A549 (cell line): Measurements from ENCODE around the gene SHC3. TPM values are rescaled to one million over a fixed set of nuclear protein-coding genes. Genes with fewer than 3 reads are reported as not detected.

Experiments
- ATAC-seq, 2 experiments: fragments of 200-7000 bp in 1 of 2; fragments of >200 bp in 1 of 2; cut with Nextera tagmentation in 1 of 2; cut with Tn5 transposase in 1 of 2; 3 replicates each; pipeline versions ENCODE4 v1.8.0 to v1.9.1; 2018 to 2020; ENCODE audit warnings: mild to moderate bottlenecking in 1 of 2, moderate library complexity in 1 of 2
- CTCF ChIA-PET: fragments of 300-600 bp; sonication (Branson Sonifier 250); formaldehyde crosslinking; extraction: SDS; loops from one replicate; lab custom pipeline; 2021; ENCODE audit warnings: antibody characterized with exemption, inconsistent platforms; lab: Yijun Ruan, JAX
- POLR2A ChIA-PET: fragments of 350-600 bp; formaldehyde crosslinking; extraction: SDS; loops from one replicate; lab custom pipeline; 2021; ENCODE audit warnings: antibody characterized with exemption, inconsistent platforms; lab: Yijun Ruan, JAX
- DNase-seq, 2 experiments: peaks; one replicate each; pipeline versions ENCODE4 v3.0.0 to v3.0.0-alpha.2; 2011 to 2016; ENCODE audit warnings: low read depth in 1 of 2, low spot score in 1 of 2
- FAIRE-seq: peaks from 2 replicates; lab custom pipeline; 2011; peaks lifted over from hg19 to GRCh38; lab: Jason Lieb, UNC
- H3K27ac ChIP-seq, 2 experiments: fragments of >200 bp; sonication (Bioruptor Twin); formaldehyde crosslinking; 3 replicates each; pipeline ENCODE4 v1.5.1; 2016 to 2017
- H3K4me1 ChIP-seq: fragments of >200 bp; sonication (Bioruptor Twin); formaldehyde crosslinking; 3 replicates; pipeline ENCODE4 v1.6.1; 2016
- H3K4me2 ChIP-seq: fragments of >200 bp; sonication (Bioruptor Twin); formaldehyde crosslinking; 3 replicates; pipeline ENCODE4 v1.6.1; 2016
- H3K4me3 ChIP-seq: fragments of >200 bp; sonication (Bioruptor Twin); formaldehyde crosslinking; 3 replicates; pipeline ENCODE4 v1.5.1; 2016
- H3K9me3 ChIP-seq: fragments of >200 bp; sonication (Bioruptor Twin); formaldehyde crosslinking; 3 replicates; pipeline ENCODE4 v1.6.1; 2016
- BHLHE40 ChIP-seq: IDR thresholded peaks from 2 replicates; pipeline ENCODE4 v1.6.1; 2012; ENCODE audit warnings: low read depth, low read length, inconsistent platforms
- CHD4 ChIP-seq: fragments of 200-600 bp; sonication (generic); IDR thresholded peaks from 2 replicates; pipeline ENCODE4 v1.6.1; 2016; ENCODE audit warnings: antibody characterized with exemption, mild to moderate bottlenecking, borderline replicate concordance
- EHMT2 ChIP-seq: fragments of 200-600 bp; sonication (generic); IDR thresholded peaks from 2 replicates; pipeline ENCODE4 v1.6.1; 2016; ENCODE audit warnings: antibody characterized with exemption, low read depth, mild to moderate bottlenecking, moderate library complexity
- EP300 ChIP-seq, 2 experiments: fragments of >200 bp; sonication (Bioruptor Twin); formaldehyde crosslinking; IDR thresholded peaks; 2 replicates in 1 of 2; 3 replicates in 1 of 2; pipeline ENCODE4 v1.6.1; 2016 to 2017
- FOXS1 ChIP-seq: fragments of 250-450 bp; sonication (Bioruptor Pico); IDR thresholded peaks from 2 replicates; pipeline ENCODE4 v1.5.0; 2020; ENCODE audit warnings: mild to moderate bottlenecking, moderate library complexity
- HEYL ChIP-seq: fragments of 250-450 bp; sonication (Bioruptor Pico); IDR thresholded peaks from 2 replicates; pipeline ENCODE4 v1.8.0; 2021; ENCODE audit warnings: mild to moderate bottlenecking, moderate library complexity
- HOXA7 ChIP-seq: fragments of 250-450 bp; sonication (Bioruptor Pico); IDR thresholded peaks from 2 replicates; pipeline ENCODE4 v1.5.0; 2020; ENCODE audit warnings: mild to moderate bottlenecking, moderate library complexity
- JUNB ChIP-seq: fragments of >200 bp; sonication (Bioruptor Twin); formaldehyde crosslinking; IDR thresholded peaks from 2 replicates; pipeline ENCODE4 v1.6.1; 2016
- KDM5A ChIP-seq: fragments of 200-600 bp; sonication (generic); IDR thresholded peaks from 2 replicates; pipeline ENCODE4 v1.6.1; 2016; ENCODE audit warnings: antibody characterized with exemption, mild to moderate bottlenecking
- MAFK ChIP-seq: fragments of 450-650 bp; IDR thresholded peaks from 2 replicates; pipeline ENCODE4 v1.6.1; 2014; ENCODE audit not compliant: partially characterized antibody
- MAZ ChIP-seq: fragments of 150-350 bp; IDR thresholded peaks from 2 replicates; pipeline ENCODE4 v1.6.1; 2014; ENCODE audit warnings: antibody characterized with exemption, low read depth, low read length, borderline replicate concordance
- MYC ChIP-seq: IDR thresholded peaks from 2 replicates; pipeline ENCODE4 v1.6.1; 2012; ENCODE audit warnings: mild to moderate bottlenecking, inconsistent platforms, low read length, improper control_type of control experiment, borderline replicate concordance
- PBX3 ChIP-seq: IDR thresholded peaks from 2 replicates; pipeline ENCODE4 v1.6.1; 2012
- RARB ChIP-seq: fragments of 250-450 bp; sonication (Bioruptor Pico); IDR thresholded peaks from 2 replicates; pipeline ENCODE4 v1.8.0; 2021; ENCODE audit warnings: mild to moderate bottlenecking, moderate library complexity
- RNF2 ChIP-seq: fragments of 200-600 bp; sonication (generic); IDR thresholded peaks from 2 replicates; pipeline ENCODE4 v1.6.1; 2016; ENCODE audit warnings: low read depth, mild to moderate bottlenecking, antibody characterized with exemption, moderate library complexity, borderline replicate concordance
- TP53 ChIP-seq: fragments of 250-450 bp; sonication (Bioruptor Pico); IDR thresholded peaks from 2 replicates; pipeline ENCODE4 v1.5.0; 2021; ENCODE audit warnings: mild to moderate bottlenecking, moderate library complexity
- ZSCAN20 ChIP-seq: fragments of 250-450 bp; sonication (Bioruptor Pico); IDR thresholded peaks from 2 replicates; pipeline ENCODE4 v1.8.0; 2022; ENCODE audit warnings: mild to moderate bottlenecking, moderate library complexity
- WGBS: methylation state at CpG from one replicate; pipeline ENCODE4 v1.1.6; 2017; ENCODE audit errors: missing lambda C conversion rate; 5-methylcytosine and 5-hydroxymethylcytosine counted together
- polyA plus RNA-seq, 4 experiments: library from polyadenylated mRNA; depleted of rRNA in 3 of 4; stranded (reverse); fragments of >200 nt; fragmentation: RNase III in 1 of 4; extraction: RNeasy Plus Mini Kit Qiagen cat#74134 plus additional on column Dnase treatment in 1 of 4; gene quantifications; 2 replicates in 3 of 4; 3 replicates in 1 of 4; pipeline ENCODE4 v1.2.3, GENCODE V29; 2011 to 2017
- TF ChIP-seq, protein P1 (sequence below): fragments of 200-600 bp; sonication (generic); IDR thresholded peaks from 2 replicates; pipeline ENCODE4 v1.6.1; 2016; ENCODE audit warnings: antibody characterized with exemption, mild to moderate bottlenecking, moderate library complexity

SHC3 gene
- polyA plus RNA-seq, 2 of the 4 experiments (the other 2 are of a cell fraction) = 0.09 to 0.88 TPM

DNA sequence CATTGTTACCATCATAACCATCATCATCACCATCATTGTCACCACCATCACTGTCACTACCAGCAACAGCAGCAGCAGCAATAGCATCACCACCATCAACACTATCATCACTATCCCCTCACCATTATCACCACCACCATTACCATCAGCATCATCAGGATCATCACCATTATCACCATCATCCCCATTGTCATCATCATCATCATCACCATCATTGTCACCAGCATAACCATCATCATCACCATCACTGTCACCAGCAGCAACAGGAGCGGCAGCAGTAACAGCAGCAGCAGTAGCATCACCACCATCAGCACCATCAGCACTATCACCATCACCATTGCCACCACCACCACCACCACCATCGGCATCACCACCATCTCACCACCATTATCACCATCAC, 139.0 kb downstream of the SHC3 start (continued):
- TF ChIP-seq MYC (no peak), CHD4 (no peak), BHLHE40 (no peak)

GRCh38 chr9:89039104-89039465, 139.5 kb downstream of the SHC3 start:
- H3K4me1 ChIP-seq = no peaks in the 10 kb centered on the region
- H3K4me3 ChIP-seq = no peak overlapping the region
- FAIRE-seq (no peak), DNase-seq (no peak), ATAC-seq (no peak)
- ChIA-PET CTCF (no interaction called here), POLR2A (no interaction called here)
- no peak overlapping the region for H3K4me2 ChIP-seq
- no peaks in the 10 kb centered on the region for H3K9me3 ChIP-seq
- 73% methylated on average over 4 of the region's 4 CpGs for WGBS
- TF ChIP-seq HOXA7 = no peak
- TF ChIP-seq RARB = no peak
- TF ChIP-seq MAZ = no peak
- no peak for TF ChIP-seq MYC
- TF ChIP-seq JUNB = no peak
- TF ChIP-seq ZSCAN20 (CRISPR knock-in tag) = no peak
- TF ChIP-seq FOXS1 (CRISPR knock-in tag) = no peak
- TF ChIP-seq TP53 = no peak
- TF ChIP-seq, protein P1, sequence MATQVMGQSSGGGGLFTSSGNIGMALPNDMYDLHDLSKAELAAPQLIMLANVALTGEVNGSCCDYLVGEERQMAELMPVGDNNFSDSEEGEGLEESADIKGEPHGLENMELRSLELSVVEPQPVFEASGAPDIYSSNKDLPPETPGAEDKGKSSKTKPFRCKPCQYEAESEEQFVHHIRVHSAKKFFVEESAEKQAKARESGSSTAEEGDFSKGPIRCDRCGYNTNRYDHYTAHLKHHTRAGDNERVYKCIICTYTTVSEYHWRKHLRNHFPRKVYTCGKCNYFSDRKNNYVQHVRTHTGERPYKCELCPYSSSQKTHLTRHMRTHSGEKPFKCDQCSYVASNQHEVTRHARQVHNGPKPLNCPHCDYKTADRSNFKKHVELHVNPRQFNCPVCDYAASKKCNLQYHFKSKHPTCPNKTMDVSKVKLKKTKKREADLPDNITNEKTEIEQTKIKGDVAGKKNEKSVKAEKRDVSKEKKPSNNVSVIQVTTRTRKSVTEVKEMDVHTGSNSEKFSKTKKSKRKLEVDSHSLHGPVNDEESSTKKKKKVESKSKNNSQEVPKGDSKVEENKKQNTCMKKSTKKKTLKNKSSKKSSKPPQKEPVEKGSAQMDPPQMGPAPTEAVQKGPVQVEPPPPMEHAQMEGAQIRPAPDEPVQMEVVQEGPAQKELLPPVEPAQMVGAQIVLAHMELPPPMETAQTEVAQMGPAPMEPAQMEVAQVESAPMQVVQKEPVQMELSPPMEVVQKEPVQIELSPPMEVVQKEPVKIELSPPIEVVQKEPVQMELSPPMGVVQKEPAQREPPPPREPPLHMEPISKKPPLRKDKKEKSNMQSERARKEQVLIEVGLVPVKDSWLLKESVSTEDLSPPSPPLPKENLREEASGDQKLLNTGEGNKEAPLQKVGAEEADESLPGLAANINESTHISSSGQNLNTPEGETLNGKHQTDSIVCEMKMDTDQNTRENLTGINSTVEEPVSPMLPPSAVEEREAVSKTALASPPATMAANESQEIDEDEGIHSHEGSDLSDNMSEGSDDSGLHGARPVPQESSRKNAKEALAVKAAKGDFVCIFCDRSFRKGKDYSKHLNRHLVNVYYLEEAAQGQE = no peak
- no peak for TF ChIP-seq MAFK
- no peak for TF ChIP-seq EHMT2
- TF ChIP-seq, all 56 proteins: peak for 0
- no peak overlapping the region for H3K27ac ChIP-seq

DNA sequence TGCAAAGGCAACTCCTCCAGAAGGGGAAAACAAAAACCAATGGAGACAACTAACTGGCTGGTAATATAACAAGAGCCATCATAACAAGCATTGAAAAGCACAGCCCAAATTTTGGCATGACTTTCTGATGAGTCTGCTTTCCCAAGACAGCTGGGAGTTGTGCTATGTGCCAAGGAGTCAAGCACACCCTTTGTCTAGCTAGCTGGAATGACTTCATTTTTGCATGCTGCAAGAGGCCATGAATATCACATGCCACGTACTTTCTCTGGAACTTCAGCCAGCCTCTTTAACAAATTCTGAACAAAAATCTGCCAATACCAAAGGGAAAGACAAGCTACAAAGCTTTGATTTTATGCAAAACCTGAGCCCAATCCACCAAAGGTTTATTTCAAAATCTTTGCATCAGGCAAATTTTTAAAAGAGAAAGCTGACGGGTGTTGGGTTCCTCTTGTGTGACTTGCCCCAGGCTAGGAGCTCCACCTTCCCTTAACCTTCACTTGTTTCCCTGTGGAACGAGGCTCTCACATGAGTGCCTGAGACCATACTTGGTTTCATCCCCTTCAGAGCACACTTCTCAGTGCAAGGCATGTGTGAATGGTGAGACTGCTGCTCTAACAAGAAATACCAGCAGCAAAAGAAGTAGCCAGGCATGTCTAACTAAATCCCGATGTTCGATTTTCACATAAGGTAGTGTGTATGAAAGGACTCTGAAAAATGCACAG, 140.1 kb downstream of the SHC3 start:
- ATAC-seq (no peak), FAIRE-seq (no peak), DNase-seq (no peak)
- Histone ChIP-seq H3K4me2 (no peak overlapping the region), H3K9me3 (no peaks in the 10 kb centered on the region), H3K27ac (no peak overlapping the region), H3K4me1 (no peaks in the 10 kb centered on the region), H3K4me3 (no peak overlapping the region)
- TF ChIP-seq PBX3 (no peak), HEYL (CRISPR knock-in tag) (no peak), JUNB (no peak), EP300 (IDR thresholded peaks at IDR 0.05) (no peak), RNF2 (no peak), KDM5A (no peak)
- POLR2A ChIA-PET = no interaction called here
- CTCF ChIA-PET = interaction anchor here (0.7 kb wide), 1 partner anchor 31 kb away, joined by 3 read pairs; no protein-coding TSS in a partner anchor
- 26% methylated on average over 5 of the region's 5 CpGs for WGBS
